ENCODE data around the gene CAMK2D.

The CAMK2D gene

GRCh38 chr4:113472864-113473263 lies 288.7 kb downstream of the CAMK2D start:
- no peak for DNase-seq (ENCODE audit: low spot score)
- no peak for TF ChIP-seq CTCF (IDR thresholded peaks at IDR 0.05; ENCODE audit: extremely low read depth, missing control alignments)

GRCh38 chr4:113471146-113471860 lies 290.2 kb downstream of the CAMK2D start:
- no peak for DNase-seq (ENCODE audit: low spot score)
- TF ChIP-seq CTCF (IDR thresholded peaks at IDR 0.05; ENCODE audit: extremely low read depth, missing control alignments): no peak

- TF ChIP-seq CTCF (IDR thresholded peaks at IDR 0.05; ENCODE audit: extremely low read depth, missing control alignments): no peak
- DNase-seq (ENCODE audit: low spot score): no peak
These were observed 291.6 kb downstream of the CAMK2D start for GRCh38 chr4:113469926-113470325.

GRCh38 chr4:113469023-113469390 lies 292.5 kb downstream of the CAMK2D start:
- DNase-seq (ENCODE audit: low spot score): no peak
- no peak for TF ChIP-seq CTCF (IDR thresholded peaks at IDR 0.05; ENCODE audit: extremely low read depth, missing control alignments)

GRCh38 chr4:113468165-113469022 lies 293.1 kb downstream of the CAMK2D start:
- TF ChIP-seq CTCF (IDR thresholded peaks at IDR 0.05; ENCODE audit: extremely low read depth, missing control alignments): no peak
- DNase-seq (ENCODE audit: low spot score): no peak

- no peak for DNase-seq (ENCODE audit: low spot score)
These were observed 294.0 kb downstream of the CAMK2D start for GRCh38 chr4:113467581-113467980.

More at GRCh38 chr4:113467581-113467980, 294.0 kb downstream of the CAMK2D start:
- TF ChIP-seq CTCF (IDR thresholded peaks at IDR 0.05; ENCODE audit: extremely low read depth, missing control alignments): no peak
